Measurements from ENCODE around the gene LAS1L.
"Not testable (repeated sequence)": the region's sequence is repeated elsewhere in the genome, so short reads cannot be mapped to it uniquely, and the experiment has no call there.

LAS1L gene

GRCh38 chrX:65488495-65488894 lies 46.1 kb downstream of the LAS1L start:
- no peak overlapping the region for H3K4me3 ChIP-seq
- H3K36me3 ChIP-seq: no peaks in the 10 kb centered on the region
- peaks cover 28% of the 10 kb centered on the region for H3K27me3 ChIP-seq
- no peaks in the 10 kb centered on the region for H3K9me3 ChIP-seq
- no peaks in the 10 kb centered on the region for H3K4me1 ChIP-seq
- no peak overlapping the region for H3K27ac ChIP-seq
- H3K9ac ChIP-seq: no peak overlapping the region
- H4K20me1 ChIP-seq: no peaks in the 10 kb centered on the region
- TF ChIP-seq Cebpa-rat (IDR thresholded peaks at IDR 0.05): no peak
- H3K4me2 ChIP-seq: no peak overlapping the region

- Histone ChIP-seq H3K4me2 (no peak overlapping the region), H3K9ac (no peak overlapping the region)
- no peak for TF ChIP-seq Cebpa-rat (IDR thresholded peaks at IDR 0.05)
These were observed 53.6 kb downstream of the LAS1L start for GRCh38 chrX:65480960-65481359.

GRCh38 chrX:65479102-65479501 lies 55.5 kb downstream of the LAS1L start:
- H3K36me3 ChIP-seq, H3K4me2 ChIP-seq, H3K27ac ChIP-seq, H3K4me1 ChIP-seq, H3K4me3 ChIP-seq, H4K20me1 ChIP-seq, H3K9ac ChIP-seq: not testable (repeated sequence)
- peaks cover 23% of the 10 kb centered on the region for H3K9me3 ChIP-seq
- H3K27me3 ChIP-seq: peaks cover 18% of the 10 kb centered on the region

More at GRCh38 chrX:65480960-65481359, 53.6 kb downstream of the LAS1L start:
- H3K27ac ChIP-seq: no peak overlapping the region
- no peaks in the 10 kb centered on the region for H3K36me3 ChIP-seq
- peaks cover 18% of the 10 kb centered on the region for H3K27me3 ChIP-seq
- no peak overlapping the region for H3K4me3 ChIP-seq
- peaks cover 16% of the 10 kb centered on the region; the same call in 1 of the 2 replicates for H3K9me3 ChIP-seq
- H3K4me1 ChIP-seq: no peaks in the 10 kb centered on the region
- H4K20me1 ChIP-seq: no peaks in the 10 kb centered on the region

GRCh38 chrX:65476564-65476963 lies 58.0 kb downstream of the LAS1L start:
- peaks cover 5% of the 10 kb centered on the region for H3K27me3 ChIP-seq
- no peak for TF ChIP-seq Cebpa-rat (IDR thresholded peaks at IDR 0.05)
- no peak overlapping the region for H3K27ac ChIP-seq
- H3K9me3 ChIP-seq: peaks cover 23% of the 10 kb centered on the region
- H4K20me1 ChIP-seq: no peaks in the 10 kb centered on the region
- H3K4me1 ChIP-seq: no peaks in the 10 kb centered on the region
- no peaks in the 10 kb centered on the region for H3K36me3 ChIP-seq
- no peak overlapping the region for H3K4me3 ChIP-seq
- H3K4me2 ChIP-seq: no peak overlapping the region
- no peak overlapping the region for H3K9ac ChIP-seq

GRCh38 chrX:65463550-65463949 lies 71.0 kb downstream of the LAS1L start:
- Histone ChIP-seq H3K36me3 (no peaks in the 10 kb centered on the region), H3K4me2 (no peak overlapping the region), H3K9ac (no peak overlapping the region), H3K27ac (no peak overlapping the region), H3K4me1 (no peaks in the 10 kb centered on the region), H4K20me1 (no peaks in the 10 kb centered on the region), H3K9me3 (peaks cover 7% of the 10 kb centered on the region), H3K27me3 (0 out of 2 replicates have a peak, but pooled peaks cover 7% of the 10 kb centered on the region), H3K4me3 (no peak overlapping the region)
- TF ChIP-seq Cebpa-rat (IDR thresholded peaks at IDR 0.05): no peak
